Measurements from ENCODE around the gene DCUN1D3.

GRCh38 chr16:20850981-20851380 is 49.2 kb downstream of the DCUN1D3 start:
- TF ChIP-seq EZH2 (IDR thresholded peaks at IDR 0.05; ENCODE audit: low read depth, unreplicated experiment) (no peak), POLR2AphosphoS5 (IDR thresholded peaks at IDR 0.05; ENCODE audit: low read depth) (no peak), CTCF (conservative IDR thresholded peaks at IDR 0.05; ENCODE audit: low read depth in 2 of 2) (no peak), EZH2phosphoT487 (IDR thresholded peaks at IDR 0.05; ENCODE audit: unreplicated experiment) (no peak), ZNF114 (CRISPR knock-in tag; IDR thresholded peaks at IDR 0.05) (no peak)
